Thoracic aorta (tissue), 2 donors: ENCODE results near the gene KCNIP4. TPM values are rescaled to one million over a fixed set of nuclear protein-coding genes. Genes with fewer than 3 reads are reported as not detected.

Experiments used
- ATAC-seq: fragments of 150-250 bp; one replicate; pipeline ENCODE4 v1.8.0; 2017; ENCODE audit warnings: low read depth; ENCODE audit not compliant: insufficient number of reproducible peaks, low FRiP score
- DNase-seq: peaks from one replicate; pipeline ENCODE4 v3.0.0-alpha.2; 2020; ENCODE audit warnings: low spot score
- H3K27ac ChIP-seq, 2 donors: fragments of 200-600 bp; sonication (generic); 1 replicate in 1 of 2; 2 replicates in 1 of 2; pipeline ENCODE4 v1.5.1; 2016; ENCODE audit warnings: mild to moderate bottlenecking in 2 of 2, moderate library complexity in 2 of 2
- H3K27me3 ChIP-seq: fragments of 200-600 bp; sonication (generic); replicated peaks from 2 replicates; pipeline ENCODE4 v1.6.0; 2016; ENCODE audit warnings: mild to moderate bottlenecking; ENCODE audit not compliant: insufficient read depth
- H3K36me3 ChIP-seq: fragments of 200-600 bp; sonication (generic); one replicate; pipeline ENCODE4 v1.5.1; 2016
- H3K4me1 ChIP-seq, 2 donors: fragments of 200-600 bp; sonication (generic); 1 replicate in 1 of 2; 2 replicates in 1 of 2; pipeline versions ENCODE4 v1.5.1 to v1.6.0; 2016; ENCODE audit warnings: low read depth in 2 of 2, mild to moderate bottlenecking in 1 of 2; ENCODE audit not compliant: control insufficient read depth in 1 of 2
- H3K4me3 ChIP-seq: fragments of 200-600 bp; sonication (generic); 2 replicates; pipeline ENCODE4 v1.5.1; 2016; ENCODE audit warnings: mild to moderate bottlenecking
- H3K9me3 ChIP-seq: fragments of 200-600 bp; sonication (generic); 2 replicates; pipeline ENCODE4 v1.5.1; 2016
- CTCF ChIP-seq: fragments of 200-600 bp; sonication (generic); IDR thresholded peaks from one replicate; pipeline ENCODE4 v1.5.1; 2019; ENCODE audit warnings: antibody characterized with exemption
- total RNA-seq, 2 donors: library from RNA; depleted of rRNA; stranded (reverse); fragments of >200 nt; gene quantifications; one replicate each; pipeline versions ENCODE4 v1.1.0 to v1.2.3, GENCODE V29; 2016

KCNIP4 gene
- total RNA-seq, 2 donors from 2014 or later: not detected

GRCh38 chr4:20825505-20825904 is 1123.1 kb downstream of the KCNIP4 start:
- Histone ChIP-seq H3K27ac (no peak overlapping the region), H3K9me3 (no peaks in the 10 kb centered on the region), H3K36me3 (no peaks in the 10 kb centered on the region), H3K4me1 (no peaks in the 10 kb centered on the region), H3K27me3 (no peaks in the 10 kb centered on the region), H3K4me3 (no peak overlapping the region)
- no peak for ATAC-seq
- no peak for TF ChIP-seq CTCF
- DNase-seq: no peak

GRCh38 chr4:20816287-20816686 is 1132.3 kb downstream of the KCNIP4 start:
- no peak for TF ChIP-seq CTCF
- no peak for ATAC-seq

GRCh38 chr4:20813700-20814099 is 1134.9 kb downstream of the KCNIP4 start:
- TF ChIP-seq CTCF: no peak
- no peaks in the 10 kb centered on the region for H3K4me1 ChIP-seq
- H3K36me3 ChIP-seq: no peaks in the 10 kb centered on the region

More at GRCh38 chr4:20816287-20816686, 1132.3 kb downstream of the KCNIP4 start:
- H3K27me3 ChIP-seq: no peaks in the 10 kb centered on the region
- H3K9me3 ChIP-seq: no peaks in the 10 kb centered on the region
- H3K4me1 ChIP-seq: no peaks in the 10 kb centered on the region
- H3K36me3 ChIP-seq: no peaks in the 10 kb centered on the region
- no peak overlapping the region for H3K27ac ChIP-seq
- H3K4me3 ChIP-seq: no peak overlapping the region
- no peak for DNase-seq

GRCh38 chr4:20809812-20810211 is 1138.8 kb downstream of the KCNIP4 start:
- DNase-seq: no peak
- Histone ChIP-seq H3K4me3 (no peak overlapping the region), H3K9me3 (no peaks in the 10 kb centered on the region), H3K27ac (no peak overlapping the region), H3K36me3 (no peaks in the 10 kb centered on the region), H3K27me3 (no peaks in the 10 kb centered on the region), H3K4me1 (no peaks in the 10 kb centered on the region)
- TF ChIP-seq CTCF: no peak
- ATAC-seq: no peak

More at GRCh38 chr4:20813700-20814099, 1134.9 kb downstream of the KCNIP4 start:
- Histone ChIP-seq H3K27ac (no peak overlapping the region), H3K9me3 (no peaks in the 10 kb centered on the region), H3K27me3 (no peaks in the 10 kb centered on the region), H3K4me3 (no peak overlapping the region)
- no peak for ATAC-seq
- DNase-seq: no peak

GRCh38 chr4:20805716-20806115 is 1142.9 kb downstream of the KCNIP4 start:
- no peak for TF ChIP-seq CTCF
- no peaks in the 10 kb centered on the region for H3K27me3 ChIP-seq
- no peaks in the 10 kb centered on the region for H3K9me3 ChIP-seq
- ATAC-seq: no peak
- no peak overlapping the region for H3K4me3 ChIP-seq
- H3K36me3 ChIP-seq: no peaks in the 10 kb centered on the region
- H3K27ac ChIP-seq: no peak overlapping the region
- H3K4me1 ChIP-seq: no peaks in the 10 kb centered on the region
- DNase-seq: no peak
